ENCODE data around the gene CALHM3.

DNA sequence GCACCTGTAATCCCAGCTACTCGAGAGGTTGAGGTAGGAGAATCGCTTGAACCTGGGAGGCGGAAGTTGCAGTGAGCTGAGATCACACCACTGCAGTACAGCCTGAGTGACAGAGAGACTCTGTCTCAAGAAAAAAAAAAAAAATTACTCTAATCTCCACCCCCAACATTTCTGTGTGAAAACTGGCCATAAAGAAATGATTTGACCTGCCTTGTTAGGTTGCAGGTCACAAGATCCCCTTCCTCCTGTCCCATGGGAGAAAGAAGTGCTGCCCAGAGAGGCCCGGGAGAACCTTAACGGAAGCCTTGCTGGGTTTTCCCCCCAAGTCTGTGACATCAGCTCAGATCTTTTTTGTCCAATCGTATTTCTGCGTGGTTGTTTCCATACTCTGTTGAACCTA, 11.6 kb downstream of the CALHM3 start:
- TF ChIP-seq POLR2AphosphoS5 (IDR thresholded peaks at IDR 0.05; ENCODE audit: insufficient read depth, low read depth, low read length) (no peak), GATA2 (IDR thresholded peaks at IDR 0.05; ENCODE audit: insufficient read depth, insufficient read length, low read depth, low read length) (no peak), JUN (IDR thresholded peaks at IDR 0.05; ENCODE audit: borderline replicate concordance, insufficient read depth, insufficient read length, low read depth) (no peak), POLR2A (IDR thresholded peaks at IDR 0.05; ENCODE audit: low read depth, low read length) (no peak), EZH2 (IDR thresholded peaks at IDR 0.05; ENCODE audit: borderline replicate concordance, low read depth, low read length, severe bottlenecking) (no peak), MYC (IDR thresholded peaks at IDR 0.05; ENCODE audit: low read depth, low read length) (no peak)
- TF ChIP-seq, protein P1, sequence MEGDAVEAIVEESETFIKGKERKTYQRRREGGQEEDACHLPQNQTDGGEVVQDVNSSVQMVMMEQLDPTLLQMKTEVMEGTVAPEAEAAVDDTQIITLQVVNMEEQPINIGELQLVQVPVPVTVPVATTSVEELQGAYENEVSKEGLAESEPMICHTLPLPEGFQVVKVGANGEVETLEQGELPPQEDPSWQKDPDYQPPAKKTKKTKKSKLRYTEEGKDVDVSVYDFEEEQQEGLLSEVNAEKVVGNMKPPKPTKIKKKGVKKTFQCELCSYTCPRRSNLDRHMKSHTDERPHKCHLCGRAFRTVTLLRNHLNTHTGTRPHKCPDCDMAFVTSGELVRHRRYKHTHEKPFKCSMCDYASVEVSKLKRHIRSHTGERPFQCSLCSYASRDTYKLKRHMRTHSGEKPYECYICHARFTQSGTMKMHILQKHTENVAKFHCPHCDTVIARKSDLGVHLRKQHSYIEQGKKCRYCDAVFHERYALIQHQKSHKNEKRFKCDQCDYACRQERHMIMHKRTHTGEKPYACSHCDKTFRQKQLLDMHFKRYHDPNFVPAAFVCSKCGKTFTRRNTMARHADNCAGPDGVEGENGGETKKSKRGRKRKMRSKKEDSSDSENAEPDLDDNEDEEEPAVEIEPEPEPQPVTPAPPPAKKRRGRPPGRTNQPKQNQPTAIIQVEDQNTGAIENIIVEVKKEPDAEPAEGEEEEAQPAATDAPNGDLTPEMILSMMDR (IDR thresholded peaks at IDR 0.05; ENCODE audit: extremely low read depth in 1 of 2, insufficient read depth in 1 of 2, low read depth in 1 of 2, low read length in 2 of 2): no peak
- TF ChIP-seq, protein P2, sequence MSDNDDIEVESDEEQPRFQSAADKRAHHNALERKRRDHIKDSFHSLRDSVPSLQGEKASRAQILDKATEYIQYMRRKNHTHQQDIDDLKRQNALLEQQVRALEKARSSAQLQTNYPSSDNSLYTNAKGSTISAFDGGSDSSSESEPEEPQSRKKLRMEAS (IDR thresholded peaks at IDR 0.05; ENCODE audit: insufficient read depth, insufficient read length): no peak
